ENCODE measurements around the gene RRAS. TPM values are rescaled to one million over a fixed set of nuclear protein-coding genes. Genes with fewer than 3 reads are reported as not detected.

Gene RRAS
- total RNA-seq, 1 experiment from 2014 or later, result 70.4 TPM

- peaks cover 77% of the 10 kb centered on the region for H3K36me3 Mint-ChIP-seq (ENCODE audit: insufficient read depth, unreplicated experiment)
- no peak overlapping the region for H3K4me3 Mint-ChIP-seq (ENCODE audit: low read depth, unreplicated experiment)
- no peak for DNase-seq
- CTCF ChIA-PET, result no interaction called here
- intact Hi-C loops (cut with micrococcal nuclease; ENCODE audit: unreplicated experiment), result no loop called here
- no peak overlapping the region for H3K27ac Mint-ChIP-seq (ENCODE audit: unreplicated experiment)
- no peaks in the 10 kb centered on the region for H3K4me1 Mint-ChIP-seq (ENCODE audit: low read depth, unreplicated experiment)
- TF ChIP-seq, protein P1, sequence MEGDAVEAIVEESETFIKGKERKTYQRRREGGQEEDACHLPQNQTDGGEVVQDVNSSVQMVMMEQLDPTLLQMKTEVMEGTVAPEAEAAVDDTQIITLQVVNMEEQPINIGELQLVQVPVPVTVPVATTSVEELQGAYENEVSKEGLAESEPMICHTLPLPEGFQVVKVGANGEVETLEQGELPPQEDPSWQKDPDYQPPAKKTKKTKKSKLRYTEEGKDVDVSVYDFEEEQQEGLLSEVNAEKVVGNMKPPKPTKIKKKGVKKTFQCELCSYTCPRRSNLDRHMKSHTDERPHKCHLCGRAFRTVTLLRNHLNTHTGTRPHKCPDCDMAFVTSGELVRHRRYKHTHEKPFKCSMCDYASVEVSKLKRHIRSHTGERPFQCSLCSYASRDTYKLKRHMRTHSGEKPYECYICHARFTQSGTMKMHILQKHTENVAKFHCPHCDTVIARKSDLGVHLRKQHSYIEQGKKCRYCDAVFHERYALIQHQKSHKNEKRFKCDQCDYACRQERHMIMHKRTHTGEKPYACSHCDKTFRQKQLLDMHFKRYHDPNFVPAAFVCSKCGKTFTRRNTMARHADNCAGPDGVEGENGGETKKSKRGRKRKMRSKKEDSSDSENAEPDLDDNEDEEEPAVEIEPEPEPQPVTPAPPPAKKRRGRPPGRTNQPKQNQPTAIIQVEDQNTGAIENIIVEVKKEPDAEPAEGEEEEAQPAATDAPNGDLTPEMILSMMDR (IDR thresholded peaks at IDR 0.05; ENCODE audit: unreplicated experiment), result no peak
- BruUV-seq (replicated peaks), result no TSS peak
- no peaks in the 10 kb centered on the region for H3K27me3 Mint-ChIP-seq (ENCODE audit: unreplicated experiment)
- H3K9me3 Mint-ChIP-seq (ENCODE audit: low read depth, unreplicated experiment), result no peaks in the 10 kb centered on the region
Observed at GRCh38 chr19:49605605-49606004, 34.3 kb downstream of the RRAS start.

DNA sequence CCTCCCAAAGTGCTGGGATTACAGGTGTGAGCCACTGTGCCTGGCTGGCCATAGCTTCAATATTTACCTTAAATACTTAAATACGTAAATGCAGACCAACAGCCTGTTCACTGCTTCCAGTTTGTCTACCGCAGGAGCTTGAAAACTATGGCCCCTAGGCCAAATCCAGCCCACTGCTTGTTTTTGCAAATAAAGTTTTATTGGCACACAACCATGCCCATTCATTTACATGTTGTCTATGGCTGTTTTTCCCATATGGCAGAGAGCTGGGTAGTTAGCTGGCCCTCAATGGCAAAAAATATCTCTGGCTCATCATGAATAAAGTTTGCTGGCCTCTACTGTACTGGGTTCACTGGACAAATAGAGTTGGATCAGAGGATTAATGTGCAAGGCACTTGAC lies 37.1 kb downstream of the RRAS start:
- no peak for DNase-seq
- CTCF ChIA-PET, result no interaction called here
- TF ChIP-seq, protein P1 (IDR thresholded peaks at IDR 0.05; ENCODE audit: unreplicated experiment), result no peak
- Mint-ChIP-seq H3K36me3 (ENCODE audit: insufficient read depth, unreplicated experiment) (peaks cover 87% of the 10 kb centered on the region), H3K9me3 (ENCODE audit: low read depth, unreplicated experiment) (no peaks in the 10 kb centered on the region), H3K4me3 (ENCODE audit: low read depth, unreplicated experiment) (no peak overlapping the region), H3K4me1 (ENCODE audit: low read depth, unreplicated experiment) (no peaks in the 10 kb centered on the region), H3K27ac (ENCODE audit: unreplicated experiment) (no peak overlapping the region), H3K27me3 (ENCODE audit: unreplicated experiment) (no peaks in the 10 kb centered on the region)
- BruUV-seq (replicated peaks), result no TSS peak
- intact Hi-C loops (cut with micrococcal nuclease; ENCODE audit: unreplicated experiment), result no loop called here

GRCh38 chr19:49601482-49602038 lies 38.4 kb downstream of the RRAS start:
- intact Hi-C loops (cut with micrococcal nuclease; ENCODE audit: unreplicated experiment), result no loop called here
- Mint-ChIP-seq H3K9me3 (ENCODE audit: low read depth, unreplicated experiment) (no peaks in the 10 kb centered on the region), H3K4me1 (ENCODE audit: low read depth, unreplicated experiment) (no peaks in the 10 kb centered on the region), H3K36me3 (ENCODE audit: insufficient read depth, unreplicated experiment) (peaks cover 79% of the 10 kb centered on the region), H3K27ac (ENCODE audit: unreplicated experiment) (no peak overlapping the region), H3K4me3 (ENCODE audit: low read depth, unreplicated experiment) (no peak overlapping the region), H3K27me3 (ENCODE audit: unreplicated experiment) (no peaks in the 10 kb centered on the region)
- BruUV-seq (replicated peaks), result no TSS peak
- TF ChIP-seq, protein P1 (IDR thresholded peaks at IDR 0.05; ENCODE audit: unreplicated experiment), result no peak
- CTCF ChIA-PET, result no interaction called here
- DNase-seq, result no peak

DNA sequence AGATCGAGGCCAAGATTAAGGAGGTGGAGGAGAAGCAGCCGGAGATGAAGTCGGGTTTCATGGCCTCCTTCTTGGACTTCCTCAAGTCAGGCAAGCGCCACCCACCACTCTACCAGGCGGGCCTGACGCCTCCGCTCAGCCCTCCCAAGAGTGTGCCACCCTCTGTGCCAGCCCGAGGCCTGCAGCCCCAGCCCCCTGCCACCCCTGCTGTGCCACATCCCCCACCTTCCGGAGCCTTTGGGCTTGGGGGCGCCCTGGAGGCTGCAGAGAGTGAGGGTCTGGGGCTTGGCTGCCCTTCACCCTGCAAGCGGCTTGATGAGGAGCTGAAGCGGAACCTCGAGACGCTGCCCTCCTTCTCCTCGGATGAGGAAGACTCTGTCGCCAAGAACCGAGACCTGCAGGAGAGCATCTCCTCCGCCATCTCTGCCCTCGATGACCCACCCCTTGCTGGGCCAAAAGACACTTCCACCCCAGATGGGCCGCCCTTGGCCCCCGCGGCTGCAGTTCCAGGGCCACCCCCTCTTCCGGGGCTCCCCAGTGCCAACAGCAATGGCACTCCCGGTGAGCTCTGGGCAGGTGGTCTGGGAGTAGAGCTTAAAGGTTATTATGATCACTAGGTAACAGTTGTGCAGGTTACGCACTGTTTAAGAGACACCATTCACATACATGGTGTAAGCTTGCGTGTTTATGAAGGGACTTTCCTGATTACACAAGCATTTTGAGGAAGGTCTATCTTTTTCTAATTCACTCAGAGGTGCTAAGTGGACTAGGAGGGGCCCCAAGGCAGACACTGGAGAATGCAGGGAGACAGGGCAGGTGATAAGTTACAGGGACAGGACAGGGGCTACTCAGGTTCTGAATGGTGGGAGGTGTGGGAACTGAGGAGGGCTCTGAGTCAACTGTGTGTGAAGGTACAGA lies 40.3 kb downstream of the RRAS start:
- TF ChIP-seq, protein P1 (IDR thresholded peaks at IDR 0.05; ENCODE audit: unreplicated experiment), result no peak
- H3K9me3 Mint-ChIP-seq (ENCODE audit: low read depth, unreplicated experiment), result no peaks in the 10 kb centered on the region
- peaks cover 3% of the 10 kb centered on the region for H3K4me1 Mint-ChIP-seq (ENCODE audit: low read depth, unreplicated experiment)
- CTCF ChIA-PET, result no interaction called here
- BruUV-seq (replicated peaks), result no TSS peak
- H3K27me3 Mint-ChIP-seq (ENCODE audit: unreplicated experiment), result no peaks in the 10 kb centered on the region
- H3K36me3 Mint-ChIP-seq (ENCODE audit: insufficient read depth, unreplicated experiment), result peaks cover 79% of the 10 kb centered on the region
- DNase-seq, result no peak
- H3K4me3 Mint-ChIP-seq (ENCODE audit: low read depth, unreplicated experiment), result no peak overlapping the region
- intact Hi-C loops (cut with micrococcal nuclease; ENCODE audit: unreplicated experiment), result no loop called here
- H3K27ac Mint-ChIP-seq (ENCODE audit: unreplicated experiment), result no peak overlapping the region
